HG03439 (cell line): Measurements from ENCODE around the gene CTNNBL1.

Source experiments
- ATAC-seq: cut with Tn5 transposase; IDR thresholded peaks from one replicate; pipeline ENCODE4 v1.9.1; 2021; ENCODE audit warnings: mild to moderate bottlenecking, moderate library complexity; ENCODE audit not compliant: unreplicated experiment

The CTNNBL1 gene

GRCh38 chr20:37875460-37876175, 181.8 kb downstream of the CTNNBL1 start:
- ATAC-seq = no peak

- ATAC-seq = no peak
These were observed 183.0 kb downstream of the CTNNBL1 start for GRCh38 chr20:37876863-37877262.

- ATAC-seq = no peak
These were observed 184.3 kb downstream of the CTNNBL1 start for GRCh38 chr20:37877832-37878772.

GRCh38 chr20:37878835-37879599, 185.2 kb downstream of the CTNNBL1 start:
- ATAC-seq = no peak

GRCh38 chr20:37879843-37880242, 186.0 kb downstream of the CTNNBL1 start:
- no peak for ATAC-seq

- ATAC-seq = no peak
These were observed 187.1 kb downstream of the CTNNBL1 start for GRCh38 chr20:37880726-37881591.

GRCh38 chr20:37881601-37882343, 187.9 kb downstream of the CTNNBL1 start:
- ATAC-seq = no peak

- no peak for ATAC-seq
These were observed 189.3 kb downstream of the CTNNBL1 start for GRCh38 chr20:37882961-37883712.

GRCh38 chr20:37885042-37885441, 191.2 kb downstream of the CTNNBL1 start:
- ATAC-seq = no peak

GRCh38 chr20:37885593-37886503, 192.0 kb downstream of the CTNNBL1 start:
- no peak for ATAC-seq

GRCh38 chr20:37886851-37887297, 193.0 kb downstream of the CTNNBL1 start:
- no peak for ATAC-seq

GRCh38 chr20:37888641-37889040, 194.8 kb downstream of the CTNNBL1 start:
- no peak for ATAC-seq

- ATAC-seq = no peak
These were observed 196.3 kb downstream of the CTNNBL1 start for GRCh38 chr20:37890108-37890507.

- no peak for ATAC-seq
These were observed 196.8 kb downstream of the CTNNBL1 start for GRCh38 chr20:37890643-37891042.

- ATAC-seq = no peak
These were observed 198.2 kb downstream of the CTNNBL1 start for GRCh38 chr20:37892001-37892400.

- no peak for ATAC-seq
These were observed 199.9 kb downstream of the CTNNBL1 start for GRCh38 chr20:37893566-37894241.

- no peak for ATAC-seq
These were observed 200.6 kb downstream of the CTNNBL1 start for GRCh38 chr20:37894454-37894853.
